ENCODE data around the gene HCN2.
"Not testable (repeated sequence)": the region's sequence is repeated elsewhere in the genome, so short reads cannot be mapped to it uniquely, and the experiment has no call there.

HCN2 gene

GRCh38 chr19:584240-585001 is 5.3 kb upstream of the HCN2 start:
- H3K27ac Mint-ChIP-seq = peak overlapping the region in 1 of 2 donors; percentile 75
- peak overlapping the region; percentile 2 to 44 for H3K4me3 Mint-ChIP-seq
- H3K9me3 Mint-ChIP-seq = no peaks in the 10 kb centered on the region
- peaks cover 4 to 10% of the 10 kb centered on the region in 2 donors for H3K4me1 Mint-ChIP-seq (ENCODE audit: low read depth in 2 of 2)
- H3K27me3 Mint-ChIP-seq = peaks cover 0 to 11% of the 10 kb centered on the region in 2 donors
- ATAC-seq (replicated peaks) = peak; percentile 74
- peaks cover 29% of the 10 kb centered on the region for H3K36me3 Mint-ChIP-seq (ENCODE audit: insufficient read depth)
- DNase-seq = peak; percentile 62 to 70 (median 63)

GRCh38 chr19:585146-585545 is 4.5 kb upstream of the HCN2 start:
- not testable (repeated sequence) for DNase-seq; H3K4me1 Mint-ChIP-seq (ENCODE audit: low read depth in 2 of 2); H3K9me3 Mint-ChIP-seq; H3K27ac Mint-ChIP-seq; H3K4me3 Mint-ChIP-seq; ATAC-seq (replicated peaks)
- H3K27me3 Mint-ChIP-seq = peaks cover 0 to 11% of the 10 kb centered on the region in 2 donors
- H3K36me3 Mint-ChIP-seq (ENCODE audit: insufficient read depth) = peaks cover 25% of the 10 kb centered on the region

- Mint-ChIP-seq H3K27ac (no peak overlapping the region), H3K27me3 (peaks cover 0 to 11% of the 10 kb centered on the region in 2 donors), H3K36me3 (ENCODE audit: insufficient read depth) (peaks cover 20% of the 10 kb centered on the region), H3K4me1 (ENCODE audit: low read depth in 2 of 2) (peaks cover 4 to 12% of the 10 kb centered on the region in 2 donors), H3K9me3 (no peaks in the 10 kb centered on the region), H3K4me3 (no peak overlapping the region)
- ATAC-seq (replicated peaks) (no peak), DNase-seq (no peak)
These were observed 4.0 kb upstream of the HCN2 start for GRCh38 chr19:585551-586110.

- peak; percentile 63 for ATAC-seq (replicated peaks)
- H3K27me3 Mint-ChIP-seq = peaks cover 0 to 11% of the 10 kb centered on the region in 2 donors
- peak overlapping the region; percentile 45 to 59 for H3K4me3 Mint-ChIP-seq
- H3K9me3 Mint-ChIP-seq = no peaks in the 10 kb centered on the region
- DNase-seq = peak; percentile 53 to 58 (median 55)
- peaks cover 4 to 12% of the 10 kb centered on the region in 2 donors for H3K4me1 Mint-ChIP-seq (ENCODE audit: low read depth in 2 of 2)
- H3K36me3 Mint-ChIP-seq (ENCODE audit: insufficient read depth) = peaks cover 14% of the 10 kb centered on the region
- no peak overlapping the region for H3K27ac Mint-ChIP-seq
These were observed 1.5 kb upstream of the HCN2 start for GRCh38 chr19:588093-588740.

- peaks cover 0 to 11% of the 10 kb centered on the region in 2 donors for H3K27me3 Mint-ChIP-seq
- no peaks in the 10 kb centered on the region for H3K9me3 Mint-ChIP-seq
- H3K36me3 Mint-ChIP-seq (ENCODE audit: insufficient read depth) = peaks cover 8% of the 10 kb centered on the region
- DNase-seq (no peak), ATAC-seq (replicated peaks) (no peak)
- H3K4me1 Mint-ChIP-seq (ENCODE audit: low read depth in 2 of 2) = peaks cover under 1 to 7% of the 10 kb centered on the region in 2 donors
- no peak overlapping the region for H3K27ac Mint-ChIP-seq
- peak overlapping the region; percentile 45 to 59 for H3K4me3 Mint-ChIP-seq
These were observed 664 bp upstream of the HCN2 start for GRCh38 chr19:588741-589692.

GRCh38 chr19:590396-590745 is 690 bp downstream of the HCN2 start:
- no peak overlapping the region for H3K27ac Mint-ChIP-seq
- H3K9me3 Mint-ChIP-seq = no peaks in the 10 kb centered on the region
- DNase-seq = peak in 1 of 3 experiments; percentile 31
- peaks cover 0 to 11% of the 10 kb centered on the region in 2 donors for H3K27me3 Mint-ChIP-seq
- H3K4me1 Mint-ChIP-seq (ENCODE audit: low read depth in 2 of 2) = peaks cover 0 to 7% of the 10 kb centered on the region in 2 donors
- H3K4me3 Mint-ChIP-seq = peak overlapping the region; percentile 45 to 61
- peak; percentile 48 for ATAC-seq (replicated peaks)
- H3K36me3 Mint-ChIP-seq (ENCODE audit: insufficient read depth) = no peaks in the 10 kb centered on the region

- no peak overlapping the region for H3K27ac Mint-ChIP-seq
- DNase-seq = no peak
- no peak overlapping the region for H3K4me3 Mint-ChIP-seq
- no peak for ATAC-seq (replicated peaks)
- no peaks in the 10 kb centered on the region for H3K36me3 Mint-ChIP-seq (ENCODE audit: insufficient read depth)
- peaks cover 0 to 7% of the 10 kb centered on the region in 2 donors for H3K4me1 Mint-ChIP-seq (ENCODE audit: low read depth in 2 of 2)
- no peaks in the 10 kb centered on the region for H3K9me3 Mint-ChIP-seq
- H3K27me3 Mint-ChIP-seq = peaks cover 0 to 11% of the 10 kb centered on the region in 2 donors
These were observed 1.0 kb downstream of the HCN2 start for GRCh38 chr19:590750-591098.

GRCh38 chr19:591099-591958 is 1.6 kb downstream of the HCN2 start:
- peaks cover 0 to 11% of the 10 kb centered on the region in 2 donors for H3K27me3 Mint-ChIP-seq
- H3K36me3 Mint-ChIP-seq (ENCODE audit: insufficient read depth) = no peaks in the 10 kb centered on the region
- peaks cover 0 to 7% of the 10 kb centered on the region in 2 donors for H3K4me1 Mint-ChIP-seq (ENCODE audit: low read depth in 2 of 2)
- DNase-seq (no peak), ATAC-seq (replicated peaks) (no peak)
- H3K27ac Mint-ChIP-seq = no peak overlapping the region
- H3K4me3 Mint-ChIP-seq = peak overlapping the region; percentile 25 to 36
- H3K9me3 Mint-ChIP-seq = no peaks in the 10 kb centered on the region

- no peak overlapping the region for H3K4me3 Mint-ChIP-seq
These were observed 2.4 kb downstream of the HCN2 start for GRCh38 chr19:592101-592500.

GRCh38 chr19:593055-593454 is 3.4 kb downstream of the HCN2 start:
- Mint-ChIP-seq H3K36me3 (ENCODE audit: insufficient read depth) (peaks cover 4% of the 10 kb centered on the region), H3K27me3 (peaks cover 0 to 8% of the 10 kb centered on the region in 2 donors), H3K4me1 (ENCODE audit: low read depth in 2 of 2) (peaks cover 0 to 7% of the 10 kb centered on the region in 2 donors), H3K27ac (no peak overlapping the region), H3K4me3 (peak overlapping the region in 1 of 2 donors; percentile 15), H3K9me3 (no peaks in the 10 kb centered on the region)
- no peak for DNase-seq
- ATAC-seq (replicated peaks) = no peak

More at GRCh38 chr19:592101-592500, 2.4 kb downstream of the HCN2 start:
- DNase-seq (no peak), ATAC-seq (replicated peaks) (no peak)
- H3K9me3 Mint-ChIP-seq = no peaks in the 10 kb centered on the region
- H3K27ac Mint-ChIP-seq = no peak overlapping the region
- no peaks in the 10 kb centered on the region for H3K36me3 Mint-ChIP-seq (ENCODE audit: insufficient read depth)
- peaks cover 0 to 7% of the 10 kb centered on the region in 2 donors for H3K4me1 Mint-ChIP-seq (ENCODE audit: low read depth in 2 of 2)
- H3K27me3 Mint-ChIP-seq = peaks cover 0 to 11% of the 10 kb centered on the region in 2 donors

- no peak overlapping the region for H3K27ac Mint-ChIP-seq
- ATAC-seq (replicated peaks) (no peak), DNase-seq (no peak)
These were observed 3.8 kb downstream of the HCN2 start for GRCh38 chr19:593505-593904.

GRCh38 chr19:594265-594870 is 4.7 kb downstream of the HCN2 start:
- Mint-ChIP-seq H3K36me3 (ENCODE audit: insufficient read depth) (peaks cover 4% of the 10 kb centered on the region), H3K27ac (no peak overlapping the region), H3K27me3 (no peaks in the 10 kb centered on the region), H3K4me1 (ENCODE audit: low read depth in 2 of 2) (peaks cover 0 to 2% of the 10 kb centered on the region in 2 donors), H3K4me3 (no peak overlapping the region), H3K9me3 (no peaks in the 10 kb centered on the region)
- no peak for DNase-seq
- no peak for ATAC-seq (replicated peaks)

More at GRCh38 chr19:593505-593904, 3.8 kb downstream of the HCN2 start:
- Mint-ChIP-seq H3K36me3 (ENCODE audit: insufficient read depth) (peaks cover 4% of the 10 kb centered on the region), H3K27me3 (peaks cover 0 to 3% of the 10 kb centered on the region in 2 donors), H3K4me3 (no peak overlapping the region), H3K9me3 (no peaks in the 10 kb centered on the region), H3K4me1 (ENCODE audit: low read depth in 2 of 2) (peaks cover 0 to 5% of the 10 kb centered on the region in 2 donors)

Data from effector memory CD8-positive, alpha-beta T cell (primary cell).